Subcutaneous adipose tissue (tissue), 4 donors: Measurements from ENCODE around the gene FBXL22. TPM values are rescaled to one million over a fixed set of nuclear protein-coding genes. Genes with fewer than 3 reads are reported as not detected.

Experiments
- CTCF ChIP-seq: fragments of 450-650 bp; IDR thresholded peaks from one replicate; pipeline ENCODE4 v1.5.1; 2016; ENCODE audit warnings: low read depth, mild to moderate bottlenecking, control low read depth, antibody characterized with exemption, moderate library complexity
- total RNA-seq, 4 donors: library from RNA; depleted of rRNA; stranded (reverse); fragments of >200 nt; gene quantifications; one replicate each; pipeline ENCODE4 v1.1.0, GENCODE V29; 2016

Gene FBXL22
- total RNA-seq, 4 donors from 2014 or later = 0.22 to 1.7 TPM; not detected in 2

- TF ChIP-seq CTCF = no peak
Measured at GRCh38 chr15:63595065-63595464, 2.1 kb upstream of the FBXL22 start.

- no peak for TF ChIP-seq CTCF
Measured at GRCh38 chr15:63595688-63596087, 1.5 kb upstream of the FBXL22 start.

DNA sequence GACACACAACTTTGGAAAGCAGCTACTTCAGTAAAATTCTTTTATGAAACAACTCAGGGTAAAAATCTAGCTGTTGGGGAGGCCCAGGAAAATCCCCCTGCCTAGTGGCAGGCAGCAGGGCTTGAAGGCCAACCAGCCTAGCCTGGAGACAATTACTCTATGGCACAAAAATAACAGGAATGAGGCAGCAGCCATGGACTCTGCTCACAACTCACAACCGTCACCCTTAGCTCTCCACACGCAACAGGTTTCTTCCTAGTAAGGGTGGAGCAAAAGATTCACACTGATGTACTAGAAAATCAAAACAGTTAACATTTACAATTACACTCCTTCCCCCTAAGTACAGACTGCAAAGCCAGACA is 530 bp upstream of the FBXL22 start:
- TF ChIP-seq CTCF = no peak

- no peak for TF ChIP-seq CTCF
Measured at GRCh38 chr15:63597821-63598220, 634 bp downstream of the FBXL22 start.

DNA sequence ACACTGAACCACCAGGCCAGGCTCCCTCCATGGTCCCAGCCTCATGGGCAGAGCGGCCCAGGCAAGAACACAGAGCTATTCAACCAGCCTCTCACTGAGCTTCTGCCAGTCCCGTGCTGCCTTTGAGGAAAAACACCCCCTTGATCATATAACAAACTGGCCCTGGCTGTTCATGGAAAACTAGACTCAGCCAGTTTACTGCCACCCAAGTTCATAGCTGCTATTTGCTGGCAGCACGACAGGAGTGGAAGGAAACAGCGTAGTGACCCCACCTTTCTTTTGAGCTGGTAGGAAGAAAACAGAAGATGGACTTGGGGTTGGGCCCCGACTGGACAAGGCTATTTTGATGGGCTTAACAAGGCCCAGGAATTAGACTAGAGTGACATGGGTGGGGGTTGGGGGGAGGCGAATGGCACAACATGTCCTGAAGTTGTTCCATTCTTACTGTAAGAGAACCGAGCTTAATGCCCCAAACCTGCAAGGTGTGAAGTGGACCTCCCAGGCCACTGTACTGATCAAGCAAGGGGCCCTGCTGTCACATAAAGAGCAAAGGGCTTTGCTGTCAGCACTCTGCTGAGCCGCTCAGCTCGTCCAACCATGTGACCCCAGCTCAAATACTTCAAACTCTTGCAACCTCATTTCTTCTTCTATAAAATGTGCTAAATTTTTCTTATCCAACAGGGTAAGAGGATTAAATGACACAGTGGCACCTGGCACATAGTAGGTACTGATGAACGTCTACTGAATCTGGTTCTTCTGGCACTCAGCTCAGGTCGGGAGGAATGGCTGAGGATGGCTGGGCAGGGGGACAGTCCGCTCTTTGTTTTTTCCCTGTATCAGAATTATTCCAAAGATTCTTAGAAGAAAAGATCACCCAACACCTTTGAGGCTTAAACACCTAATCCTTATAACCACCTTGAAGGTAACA is 1.6 kb downstream of the FBXL22 start:
- no peak for TF ChIP-seq CTCF

DNA sequence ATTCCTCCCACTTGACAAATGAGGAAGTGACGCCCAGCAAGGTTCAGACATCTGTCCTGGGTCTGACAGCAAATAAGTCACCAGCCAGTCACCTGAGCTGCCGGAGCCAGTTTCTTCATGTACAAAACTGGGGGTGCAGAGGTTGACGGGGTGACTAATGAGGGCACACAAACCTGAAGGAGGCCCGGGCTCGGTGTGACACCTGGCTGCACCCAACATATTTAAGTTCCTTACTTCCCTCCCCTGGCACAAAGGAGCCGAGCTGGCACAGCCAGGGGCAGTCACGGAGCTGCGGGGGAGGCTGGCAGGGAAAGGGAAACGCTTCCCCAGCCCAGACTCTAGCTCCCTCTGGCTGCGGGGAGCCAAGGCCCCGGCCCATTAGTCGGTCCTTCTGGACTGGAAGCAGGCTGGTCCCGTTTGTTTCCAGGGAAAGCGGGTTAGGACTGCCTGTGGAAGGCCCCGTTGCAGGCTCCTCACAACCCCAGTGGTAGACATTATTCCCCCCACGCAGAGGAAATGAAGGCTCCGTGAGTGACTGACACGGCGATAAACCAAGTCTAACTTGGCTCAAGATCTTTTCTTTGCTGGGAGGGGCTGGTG is 2.3 kb downstream of the FBXL22 start:
- TF ChIP-seq CTCF = no peak

DNA sequence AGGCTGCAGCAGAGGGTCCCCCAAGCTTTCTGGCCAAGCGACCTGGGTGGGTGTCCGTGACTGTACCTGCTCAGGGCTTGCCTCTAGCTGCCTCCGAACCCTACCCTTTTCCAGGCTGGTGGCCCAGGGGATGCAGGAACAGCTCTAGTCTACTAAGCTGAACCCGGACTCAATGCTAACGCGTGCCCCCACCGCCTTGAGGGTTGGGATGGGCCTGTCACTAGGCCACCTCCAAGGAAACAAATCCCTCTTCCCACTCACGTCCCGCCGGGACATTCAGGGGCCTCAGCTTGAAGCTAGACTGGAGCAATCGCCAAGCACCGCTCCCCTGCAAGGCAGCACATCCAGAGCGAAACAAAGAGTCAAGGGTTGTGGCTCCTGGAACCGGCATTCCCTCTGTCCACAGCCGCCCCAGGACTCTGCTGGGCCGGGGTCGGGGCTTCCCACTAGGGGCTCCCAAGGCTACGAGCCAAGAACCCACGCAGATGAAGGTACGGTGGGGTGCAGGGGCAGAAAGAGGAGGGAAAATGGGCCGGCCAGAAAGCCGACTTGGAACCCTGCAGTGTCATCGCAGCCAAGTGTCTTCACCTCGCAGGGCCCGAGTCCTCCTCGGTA is 2.9 kb downstream of the FBXL22 start:
- no peak for TF ChIP-seq CTCF
